ENCODE results near the gene SLC39A11.

SLC39A11 gene

GRCh38 chr17:72771734-72772133 lies 320.8 kb downstream of the SLC39A11 start:
- TF ChIP-seq SPI1 (IDR thresholded peaks at IDR 0.05; ENCODE audit: borderline replicate concordance, low read depth): no peak
- TF ChIP-seq, protein P1, sequence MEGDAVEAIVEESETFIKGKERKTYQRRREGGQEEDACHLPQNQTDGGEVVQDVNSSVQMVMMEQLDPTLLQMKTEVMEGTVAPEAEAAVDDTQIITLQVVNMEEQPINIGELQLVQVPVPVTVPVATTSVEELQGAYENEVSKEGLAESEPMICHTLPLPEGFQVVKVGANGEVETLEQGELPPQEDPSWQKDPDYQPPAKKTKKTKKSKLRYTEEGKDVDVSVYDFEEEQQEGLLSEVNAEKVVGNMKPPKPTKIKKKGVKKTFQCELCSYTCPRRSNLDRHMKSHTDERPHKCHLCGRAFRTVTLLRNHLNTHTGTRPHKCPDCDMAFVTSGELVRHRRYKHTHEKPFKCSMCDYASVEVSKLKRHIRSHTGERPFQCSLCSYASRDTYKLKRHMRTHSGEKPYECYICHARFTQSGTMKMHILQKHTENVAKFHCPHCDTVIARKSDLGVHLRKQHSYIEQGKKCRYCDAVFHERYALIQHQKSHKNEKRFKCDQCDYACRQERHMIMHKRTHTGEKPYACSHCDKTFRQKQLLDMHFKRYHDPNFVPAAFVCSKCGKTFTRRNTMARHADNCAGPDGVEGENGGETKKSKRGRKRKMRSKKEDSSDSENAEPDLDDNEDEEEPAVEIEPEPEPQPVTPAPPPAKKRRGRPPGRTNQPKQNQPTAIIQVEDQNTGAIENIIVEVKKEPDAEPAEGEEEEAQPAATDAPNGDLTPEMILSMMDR (IDR thresholded peaks at IDR 0.05; ENCODE audit: insufficient read depth, low read length): no peak
- no peak for TF ChIP-seq POLR2AphosphoS5 (IDR thresholded peaks at IDR 0.05; ENCODE audit: low read depth)
- no peak for TF ChIP-seq REST (IDR thresholded peaks at IDR 0.05; ENCODE audit: insufficient replicate concordance, low read depth)
- TF ChIP-seq GABPA (IDR thresholded peaks at IDR 0.05; ENCODE audit: low read depth): no peak
- no peak overlapping the region for H3K4me3 ChIP-seq (replicated peaks; ENCODE audit: insufficient read depth, low read length)
- no peak overlapping the region for H3K27ac ChIP-seq (replicated peaks)
- DNase-seq (ENCODE audit: low read depth in 1 of 2, low spot score in 1 of 2): no peak
- H3K27me3 ChIP-seq (ENCODE audit: insufficient read depth, poor library complexity, severe bottlenecking): no peaks in the 10 kb centered on the region

GRCh38 chr17:72766761-72767356 lies 325.6 kb downstream of the SLC39A11 start:
- no peaks in the 10 kb centered on the region for H3K27me3 ChIP-seq (ENCODE audit: insufficient read depth, poor library complexity, severe bottlenecking)
- TF ChIP-seq SPI1 (IDR thresholded peaks at IDR 0.05; ENCODE audit: borderline replicate concordance, low read depth) (no peak), REST (IDR thresholded peaks at IDR 0.05; ENCODE audit: insufficient replicate concordance, low read depth) (no peak), POLR2AphosphoS5 (IDR thresholded peaks at IDR 0.05; ENCODE audit: low read depth) (no peak)
- TF ChIP-seq, protein P1 (IDR thresholded peaks at IDR 0.05; ENCODE audit: insufficient read depth, low read length): no peak

DNA sequence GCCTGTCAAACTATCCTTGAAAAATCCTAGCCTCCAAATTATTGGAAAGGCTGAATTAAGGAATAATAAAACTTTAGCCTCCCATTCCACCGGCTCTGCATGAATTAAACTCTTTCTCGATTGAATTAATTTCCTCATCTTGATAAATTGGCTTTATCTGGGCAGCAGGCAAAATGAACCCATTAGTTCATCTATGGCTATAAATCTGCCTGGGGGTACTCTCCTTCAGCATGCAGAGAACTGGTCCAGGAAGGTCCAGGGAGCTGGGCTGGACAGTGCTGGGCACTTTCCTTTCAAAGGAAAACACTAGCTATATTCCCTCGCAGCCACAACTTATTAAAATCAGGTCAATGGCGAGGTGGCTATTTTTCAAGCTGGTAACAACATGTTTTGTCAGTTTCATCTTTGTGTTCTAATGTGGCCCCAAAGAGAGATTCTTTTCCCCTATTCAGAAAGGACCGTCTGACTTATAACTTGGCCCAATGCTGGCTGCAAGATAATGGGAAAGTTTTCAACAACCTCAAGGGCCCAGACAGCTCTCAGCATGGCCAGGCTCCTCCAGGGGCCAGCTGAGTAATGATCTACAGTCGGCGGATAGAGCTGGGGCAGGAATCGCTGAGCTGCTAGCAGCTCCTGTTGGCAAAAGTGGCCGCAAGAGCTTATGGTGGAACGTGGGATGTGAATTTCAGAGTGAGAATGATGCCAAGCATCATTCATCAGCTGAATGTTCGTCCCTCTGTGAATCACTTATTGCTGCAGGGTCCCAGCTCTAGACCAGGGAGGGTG lies 326.9 kb downstream of the SLC39A11 start:
- TF ChIP-seq, protein P1 (IDR thresholded peaks at IDR 0.05; ENCODE audit: insufficient read depth, low read length): no peak
- TF ChIP-seq POLR2AphosphoS5 (IDR thresholded peaks at IDR 0.05; ENCODE audit: low read depth) (no peak), GABPA (IDR thresholded peaks at IDR 0.05; ENCODE audit: low read depth) (no peak), REST (IDR thresholded peaks at IDR 0.05; ENCODE audit: insufficient replicate concordance, low read depth) (no peak), SPI1 (IDR thresholded peaks at IDR 0.05; ENCODE audit: borderline replicate concordance, low read depth) (no peak)

More at GRCh38 chr17:72766761-72767356, 325.6 kb downstream of the SLC39A11 start:
- no peak for DNase-seq (ENCODE audit: low read depth in 1 of 2, low spot score in 1 of 2)
- H3K27ac ChIP-seq (replicated peaks): no peak overlapping the region
- no peak overlapping the region for H3K4me3 ChIP-seq (replicated peaks; ENCODE audit: insufficient read depth, low read length)

More for the DNA sequence above, 326.9 kb downstream of the SLC39A11 start:
- Histone ChIP-seq H3K4me3 (replicated peaks; ENCODE audit: insufficient read depth, low read length) (no peak overlapping the region), H3K27ac (replicated peaks) (no peak overlapping the region), H3K27me3 (ENCODE audit: insufficient read depth, poor library complexity, severe bottlenecking) (no peaks in the 10 kb centered on the region)
- DNase-seq (ENCODE audit: low read depth in 1 of 2, low spot score in 1 of 2): no peak

Data from HL-60 (cell line).